Keratinocyte (primary cell): ENCODE data around the gene BCHE.

Source experiments
- EZH2 ChIP-seq: IDR thresholded peaks from one replicate; pipeline ENCODE4 v1.6.1; 2012; ENCODE audit warnings: inconsistent platforms, mild to moderate bottlenecking, low read length, moderate library complexity
- TF ChIP-seq, protein P1 (sequence below), 3 experiments: IDR thresholded peaks in 1 of 3; conservative IDR thresholded peaks in 1 of 3; optimal IDR thresholded peaks in 1 of 3; 2 replicates in 2 of 3; 3 replicates in 1 of 3; pipeline versions ENCODE3 to v1.5.1; 2011; ENCODE audit warnings: low read length in 3 of 3, mild to moderate bottlenecking in 3 of 3, moderate library complexity in 2 of 3, control low read depth in 1 of 3, inconsistent platforms in 1 of 3; ENCODE audit not compliant: insufficient read depth in 2 of 3; ENCODE audit errors: extremely low read depth in 1 of 3

DNA sequence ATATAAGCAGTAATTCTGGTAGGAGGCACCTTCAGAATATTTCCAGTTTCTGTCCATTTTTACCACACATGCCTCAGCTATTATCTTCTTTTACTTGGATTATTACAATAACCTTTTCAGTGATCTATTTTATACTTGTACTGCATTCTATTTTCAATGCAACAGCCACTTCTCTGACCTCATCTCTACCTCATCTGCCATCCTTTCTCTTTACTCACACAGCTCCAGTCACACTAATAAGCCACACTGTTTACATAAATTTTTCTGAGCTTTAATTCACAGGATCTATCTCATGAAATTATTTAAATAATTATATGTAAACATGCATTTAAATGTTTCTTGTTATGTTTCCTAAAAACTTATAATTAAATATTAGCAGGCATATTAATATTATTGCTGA is 47.3 kb upstream of the BCHE start:
- TF ChIP-seq, protein P1, sequence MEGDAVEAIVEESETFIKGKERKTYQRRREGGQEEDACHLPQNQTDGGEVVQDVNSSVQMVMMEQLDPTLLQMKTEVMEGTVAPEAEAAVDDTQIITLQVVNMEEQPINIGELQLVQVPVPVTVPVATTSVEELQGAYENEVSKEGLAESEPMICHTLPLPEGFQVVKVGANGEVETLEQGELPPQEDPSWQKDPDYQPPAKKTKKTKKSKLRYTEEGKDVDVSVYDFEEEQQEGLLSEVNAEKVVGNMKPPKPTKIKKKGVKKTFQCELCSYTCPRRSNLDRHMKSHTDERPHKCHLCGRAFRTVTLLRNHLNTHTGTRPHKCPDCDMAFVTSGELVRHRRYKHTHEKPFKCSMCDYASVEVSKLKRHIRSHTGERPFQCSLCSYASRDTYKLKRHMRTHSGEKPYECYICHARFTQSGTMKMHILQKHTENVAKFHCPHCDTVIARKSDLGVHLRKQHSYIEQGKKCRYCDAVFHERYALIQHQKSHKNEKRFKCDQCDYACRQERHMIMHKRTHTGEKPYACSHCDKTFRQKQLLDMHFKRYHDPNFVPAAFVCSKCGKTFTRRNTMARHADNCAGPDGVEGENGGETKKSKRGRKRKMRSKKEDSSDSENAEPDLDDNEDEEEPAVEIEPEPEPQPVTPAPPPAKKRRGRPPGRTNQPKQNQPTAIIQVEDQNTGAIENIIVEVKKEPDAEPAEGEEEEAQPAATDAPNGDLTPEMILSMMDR (optimal IDR thresholded peaks at IDR 0.05 in 1 of 3, IDR thresholded peaks at IDR 0.05 in 1 of 3, conservative IDR thresholded peaks at IDR 0.05 in 1 of 3; ENCODE audit: extremely low read depth in 1 of 3, insufficient read depth in 2 of 3, low read length in 3 of 3), result no peak
- no peak for TF ChIP-seq EZH2
